Tibial nerve (tissue), 4 donors: Measurements from ENCODE around the gene CTXN1.

Experiments
- EP300 ChIP-seq, 2 donors: sonication (generic); formaldehyde crosslinking; IDR thresholded peaks; one replicate each; pipeline ENCODE4 v1.6.1; 2017; ENCODE audit warnings: antibody characterized with exemption in 2 of 2, mild to moderate bottlenecking in 1 of 2
- POLR2A ChIP-seq, 2 donors: fragments of 450-650 bp; IDR thresholded peaks; one replicate each; pipeline ENCODE4 v1.6.1; 2017; ENCODE audit warnings: antibody characterized with exemption in 2 of 2, mild to moderate bottlenecking in 2 of 2, moderate library complexity in 2 of 2
- TF ChIP-seq, protein P1 (sequence below), 5 experiments: fragments of 200-600 bp in 3 of 5; fragments of 450-650 bp in 2 of 5; sonication (generic) in 3 of 5; IDR thresholded peaks; one replicate each; pipeline ENCODE4 v1.5.1; 2016 to 2019; ENCODE audit warnings: antibody characterized with exemption in 5 of 5, mild to moderate bottlenecking in 3 of 5, moderate library complexity in 2 of 5

- TF ChIP-seq POLR2A (IDR thresholded peaks at IDR 0.05) = no peak
- TF ChIP-seq, protein P1, sequence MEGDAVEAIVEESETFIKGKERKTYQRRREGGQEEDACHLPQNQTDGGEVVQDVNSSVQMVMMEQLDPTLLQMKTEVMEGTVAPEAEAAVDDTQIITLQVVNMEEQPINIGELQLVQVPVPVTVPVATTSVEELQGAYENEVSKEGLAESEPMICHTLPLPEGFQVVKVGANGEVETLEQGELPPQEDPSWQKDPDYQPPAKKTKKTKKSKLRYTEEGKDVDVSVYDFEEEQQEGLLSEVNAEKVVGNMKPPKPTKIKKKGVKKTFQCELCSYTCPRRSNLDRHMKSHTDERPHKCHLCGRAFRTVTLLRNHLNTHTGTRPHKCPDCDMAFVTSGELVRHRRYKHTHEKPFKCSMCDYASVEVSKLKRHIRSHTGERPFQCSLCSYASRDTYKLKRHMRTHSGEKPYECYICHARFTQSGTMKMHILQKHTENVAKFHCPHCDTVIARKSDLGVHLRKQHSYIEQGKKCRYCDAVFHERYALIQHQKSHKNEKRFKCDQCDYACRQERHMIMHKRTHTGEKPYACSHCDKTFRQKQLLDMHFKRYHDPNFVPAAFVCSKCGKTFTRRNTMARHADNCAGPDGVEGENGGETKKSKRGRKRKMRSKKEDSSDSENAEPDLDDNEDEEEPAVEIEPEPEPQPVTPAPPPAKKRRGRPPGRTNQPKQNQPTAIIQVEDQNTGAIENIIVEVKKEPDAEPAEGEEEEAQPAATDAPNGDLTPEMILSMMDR (IDR thresholded peaks at IDR 0.05) = no peak
- no peak for TF ChIP-seq EP300 (IDR thresholded peaks at IDR 0.05)
These were observed 11.3 kb downstream of the CTXN1 start, which contains the start of gene TGFBR3L for GRCh38 chr19:7914598-7915045.
